Measurements from ENCODE around the gene PRUNE1.

The PRUNE1 gene

GRCh38 chr1:150972417-150972940 is 35.8 kb upstream of the PRUNE1 start:
- TF ChIP-seq EZH2phosphoT487 (conservative IDR thresholded peaks at IDR 0.05; ENCODE audit: low read length) (no peak), CTCF (IDR thresholded peaks at IDR 0.05; ENCODE audit: insufficient read depth, low read length, poor library complexity, severe bottlenecking) (no peak)
- no peak overlapping the region for H2AFZ ChIP-seq (ENCODE audit: low read depth, low read length, severe bottlenecking)

GRCh38 chr1:150973258-150973835 is 34.9 kb upstream of the PRUNE1 start:
- TF ChIP-seq CTCF (IDR thresholded peaks at IDR 0.05; ENCODE audit: insufficient read depth, low read length, poor library complexity, severe bottlenecking), result no peak
- TF ChIP-seq EZH2phosphoT487 (conservative IDR thresholded peaks at IDR 0.05; ENCODE audit: low read length), result no peak
- peaks cover 18% of the 10 kb centered on the region for H3F3A ChIP-seq (ENCODE audit: insufficient read depth)
- peak overlapping the region; percentile 85 for H2AFZ ChIP-seq (ENCODE audit: low read depth, low read length, severe bottlenecking)
- H3K27ac ChIP-seq (ENCODE audit: low read depth, low read length), result peak overlapping the region; percentile 73
- H3K4me3 ChIP-seq (ENCODE audit: insufficient read depth, low read length, poor library complexity, severe bottlenecking), result peak overlapping the region; percentile 70
- H3K9me3 ChIP-seq (ENCODE audit: insufficient read depth, low read length), result no peaks in the 10 kb centered on the region
- H3K36me3 ChIP-seq (ENCODE audit: low read length), result no peaks in the 10 kb centered on the region
- no peaks in the 10 kb centered on the region for H4K20me1 ChIP-seq (ENCODE audit: low read depth, low read length)
- peak overlapping the region; percentile 82 for H3K9ac ChIP-seq (ENCODE audit: low read length)
- H3K79me2 ChIP-seq (ENCODE audit: insufficient read depth, low read length), result peaks cover 47% of the 10 kb centered on the region
- no peaks in the 10 kb centered on the region for H3K27me3 ChIP-seq (ENCODE audit: low read length)
- peak overlapping the region; percentile 90 for H3K4me2 ChIP-seq (ENCODE audit: low read depth, low read length, poor library complexity, severe bottlenecking)
- no peaks in the 10 kb centered on the region for H3K9me2 ChIP-seq (replicated peaks; ENCODE audit: insufficient read depth, low read length)

More at GRCh38 chr1:150972417-150972940, 35.8 kb upstream of the PRUNE1 start:
- Histone ChIP-seq H4K20me1 (ENCODE audit: low read depth, low read length) (no peaks in the 10 kb centered on the region), H3K9me3 (ENCODE audit: insufficient read depth, low read length) (no peaks in the 10 kb centered on the region), H3F3A (ENCODE audit: insufficient read depth) (peaks cover 18% of the 10 kb centered on the region), H3K9me2 (replicated peaks; ENCODE audit: insufficient read depth, low read length) (no peaks in the 10 kb centered on the region), H3K79me2 (ENCODE audit: insufficient read depth, low read length) (peaks cover 47% of the 10 kb centered on the region), H3K36me3 (ENCODE audit: low read length) (no peaks in the 10 kb centered on the region), H3K9ac (ENCODE audit: low read length) (peak overlapping the region; percentile 82), H3K27me3 (ENCODE audit: low read length) (no peaks in the 10 kb centered on the region), H3K4me2 (ENCODE audit: low read depth, low read length, poor library complexity, severe bottlenecking) (peak overlapping the region; percentile 90), H3K4me3 (ENCODE audit: insufficient read depth, low read length, poor library complexity, severe bottlenecking) (no peak overlapping the region), H3K27ac (ENCODE audit: low read depth, low read length) (peak overlapping the region; percentile 73; the same call in 1 of the 2 replicates)

- Histone ChIP-seq H4K20me1 (ENCODE audit: low read depth, low read length) (no peaks in the 10 kb centered on the region), H3K36me3 (ENCODE audit: low read length) (no peaks in the 10 kb centered on the region), H3K27me3 (ENCODE audit: low read length) (no peaks in the 10 kb centered on the region), H3K79me2 (ENCODE audit: insufficient read depth, low read length) (peaks cover 47% of the 10 kb centered on the region), H3K9ac (ENCODE audit: low read length) (peak overlapping the region; percentile 82), H2AFZ (ENCODE audit: low read depth, low read length, severe bottlenecking) (peak overlapping the region; percentile 85), H3K4me3 (ENCODE audit: insufficient read depth, low read length, poor library complexity, severe bottlenecking) (peak overlapping the region; percentile 70), H3K9me2 (replicated peaks; ENCODE audit: insufficient read depth, low read length) (no peaks in the 10 kb centered on the region), H3K4me2 (ENCODE audit: low read depth, low read length, poor library complexity, severe bottlenecking) (peak overlapping the region; percentile 90), H3K27ac (ENCODE audit: low read depth, low read length) (peak overlapping the region; percentile 73), H3K9me3 (ENCODE audit: insufficient read depth, low read length) (no peaks in the 10 kb centered on the region), H3F3A (ENCODE audit: insufficient read depth) (peaks cover 18% of the 10 kb centered on the region)
- TF ChIP-seq EZH2phosphoT487 (conservative IDR thresholded peaks at IDR 0.05; ENCODE audit: low read length), result no peak
- TF ChIP-seq CTCF (IDR thresholded peaks at IDR 0.05; ENCODE audit: insufficient read depth, low read length, poor library complexity, severe bottlenecking), result no peak
These were observed 34.2 kb upstream of the PRUNE1 start for GRCh38 chr1:150973836-150974579.

All from SU-DHL-6 (cell line).